Left ventricle myocardium inferior (tissue), 1 donor: Measurements from ENCODE around the gene ANO10. TPM values are rescaled to one million over a fixed set of nuclear protein-coding genes. Genes with fewer than 3 reads are reported as not detected.

ENCODE experiments used
- DNase-seq: peaks from one replicate; pipeline ENCODE4 v3.0.0-alpha.2; 2020
- H3K27ac ChIP-seq: fragments of 200-600 bp; replicated peaks from 2 replicates; pipeline ENCODE4 v1.8.0; 2021
- H3K27me3 ChIP-seq: fragments of 200-600 bp; 2 replicates; pipeline ENCODE4 v1.8.0; 2021; ENCODE audit warnings: low read depth
- H3K36me3 ChIP-seq: fragments of 200-600 bp; 2 replicates; pipeline ENCODE4 v1.8.0; 2021
- H3K4me1 ChIP-seq: fragments of 200-600 bp; 2 replicates; pipeline ENCODE4 v1.8.0; 2021
- H3K4me3 ChIP-seq: fragments of 200-600 bp; 2 replicates; pipeline ENCODE4 v1.8.0; 2021; ENCODE audit warnings: mild to moderate bottlenecking, moderate library complexity
- H3K9me3 ChIP-seq: fragments of 200-600 bp; replicated peaks from 2 replicates; pipeline ENCODE4 v1.8.0; 2021
- intact Hi-C: fragments of 100-400 bp; cut with micrococcal nuclease; formaldehyde crosslinking; loops from one replicate; pipeline ENCODE4 v1.11.0; 2022
- total RNA-seq: library from RNA; stranded (reverse); fragmentation: NEBNext Ultra II Directional; extraction: Animal tissue kit (Norgen Biotek cat#: 25700); gene quantifications from one replicate; pipeline ENCODE4 v1.2.1, GENCODE V29; 2021
- TF ChIP-seq, protein P1 (sequence below): fragments of 200-600 bp; IDR thresholded peaks from 2 replicates; pipeline ENCODE4 v1.8.0; 2021; ENCODE audit warnings: antibody characterized with exemption, mild to moderate bottlenecking, borderline replicate concordance
- donor health status: DM: no; HTN: yes; CAD: no; lungs with severe emphysema.

Gene ANO10
- total RNA-seq, 1 donor from 2014 or later: 12.6 TPM

DNA sequence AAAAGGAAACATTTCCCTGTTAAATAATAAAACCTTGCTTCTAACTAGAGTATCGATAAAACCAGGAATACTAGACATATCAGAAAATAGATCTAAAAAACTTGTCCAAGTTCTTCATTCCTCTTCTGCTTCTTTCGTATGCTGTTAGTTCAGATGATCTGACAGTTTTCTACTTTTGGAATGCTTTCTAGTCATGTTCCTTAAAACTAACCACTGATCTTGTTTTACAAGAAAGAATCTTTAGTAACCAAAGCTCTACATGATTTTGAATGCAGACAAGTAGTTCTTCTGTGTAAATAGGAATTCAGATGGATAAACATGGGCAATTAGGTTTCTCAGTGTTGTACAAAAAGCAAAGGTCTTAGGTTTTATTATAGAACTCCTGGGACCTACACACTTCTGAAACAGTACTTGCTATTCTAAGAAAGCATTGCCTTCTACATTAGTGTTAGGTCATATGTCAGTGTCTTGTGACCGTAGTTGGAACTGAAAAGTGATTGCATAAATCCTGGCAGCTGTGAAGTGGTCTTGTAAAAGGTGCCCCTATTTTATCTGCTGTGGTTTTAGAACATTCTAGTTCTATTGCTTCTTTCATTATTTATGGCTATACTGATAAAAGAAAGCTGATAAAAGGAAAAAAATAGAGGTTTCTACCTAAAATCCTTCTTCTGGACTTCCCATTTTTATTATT lies 294.8 kb downstream of the ANO10 start:
- Histone ChIP-seq H3K36me3 (peaks cover 1% of the 10 kb centered on the region), H3K4me1 (peaks cover 82% of the 10 kb centered on the region), H3K27me3 (no peaks in the 10 kb centered on the region), H3K4me3 (peak overlapping the region; percentile 0), H3K9me3 (peaks cover 5% of the 10 kb centered on the region), H3K27ac (peak overlapping the region; percentile 82)
- intact Hi-C loops: no loop called here
- no peak for DNase-seq
- TF ChIP-seq, protein P1, sequence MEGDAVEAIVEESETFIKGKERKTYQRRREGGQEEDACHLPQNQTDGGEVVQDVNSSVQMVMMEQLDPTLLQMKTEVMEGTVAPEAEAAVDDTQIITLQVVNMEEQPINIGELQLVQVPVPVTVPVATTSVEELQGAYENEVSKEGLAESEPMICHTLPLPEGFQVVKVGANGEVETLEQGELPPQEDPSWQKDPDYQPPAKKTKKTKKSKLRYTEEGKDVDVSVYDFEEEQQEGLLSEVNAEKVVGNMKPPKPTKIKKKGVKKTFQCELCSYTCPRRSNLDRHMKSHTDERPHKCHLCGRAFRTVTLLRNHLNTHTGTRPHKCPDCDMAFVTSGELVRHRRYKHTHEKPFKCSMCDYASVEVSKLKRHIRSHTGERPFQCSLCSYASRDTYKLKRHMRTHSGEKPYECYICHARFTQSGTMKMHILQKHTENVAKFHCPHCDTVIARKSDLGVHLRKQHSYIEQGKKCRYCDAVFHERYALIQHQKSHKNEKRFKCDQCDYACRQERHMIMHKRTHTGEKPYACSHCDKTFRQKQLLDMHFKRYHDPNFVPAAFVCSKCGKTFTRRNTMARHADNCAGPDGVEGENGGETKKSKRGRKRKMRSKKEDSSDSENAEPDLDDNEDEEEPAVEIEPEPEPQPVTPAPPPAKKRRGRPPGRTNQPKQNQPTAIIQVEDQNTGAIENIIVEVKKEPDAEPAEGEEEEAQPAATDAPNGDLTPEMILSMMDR: no peak

DNA sequence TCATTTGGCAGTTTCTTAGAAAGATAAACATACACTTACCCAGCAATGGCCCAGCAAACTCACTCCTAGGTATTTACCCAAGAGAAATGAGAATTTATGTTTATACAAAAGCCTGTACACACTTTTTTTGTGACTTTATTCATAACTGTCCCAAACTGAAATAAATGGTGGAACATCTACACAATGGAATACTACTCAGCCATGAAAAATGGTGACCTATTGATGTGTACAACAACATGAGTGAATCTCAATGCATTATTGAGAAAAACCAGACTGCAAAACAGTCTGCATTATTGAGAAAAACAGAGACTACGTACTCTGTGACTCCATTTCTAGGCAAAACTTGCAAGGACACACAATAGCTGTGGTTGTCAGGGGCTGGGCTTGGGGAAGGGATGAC lies 298.3 kb downstream of the ANO10 start:
- H3K27me3 ChIP-seq: no peaks in the 10 kb centered on the region
- H3K4me1 ChIP-seq: peaks cover 85% of the 10 kb centered on the region
- peak overlapping the region; percentile 82 for H3K27ac ChIP-seq
- no peak overlapping the region for H3K4me3 ChIP-seq
- no peak for DNase-seq
- H3K36me3 ChIP-seq: no peaks in the 10 kb centered on the region
- TF ChIP-seq, protein P1: no peak
- intact Hi-C loops: no loop called here
- peaks cover 5% of the 10 kb centered on the region for H3K9me3 ChIP-seq

DNA sequence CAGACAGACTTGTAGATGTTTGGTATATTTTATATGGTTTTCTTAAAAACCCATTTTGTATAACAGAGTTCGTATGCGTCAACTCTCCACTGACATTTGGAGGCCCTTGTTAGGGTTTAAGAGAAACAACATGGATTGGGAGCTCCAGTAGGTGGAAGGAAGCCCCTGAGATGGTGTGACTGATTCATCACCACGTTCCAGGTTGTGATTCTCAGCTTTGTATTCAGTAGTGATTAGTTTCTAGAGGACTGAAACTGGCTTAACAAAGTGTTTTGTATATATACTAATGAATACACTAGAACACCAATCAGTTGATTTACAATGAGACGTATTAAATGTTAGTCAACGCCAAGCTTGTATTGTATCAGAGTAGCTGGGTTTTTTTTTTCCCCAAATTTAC lies 301.5 kb downstream of the ANO10 start:
- Histone ChIP-seq H3K4me1 (peaks cover 84% of the 10 kb centered on the region), H3K27ac (peak overlapping the region; percentile 78), H3K36me3 (no peaks in the 10 kb centered on the region), H3K27me3 (no peaks in the 10 kb centered on the region), H3K4me3 (no peak overlapping the region), H3K9me3 (peaks cover 5% of the 10 kb centered on the region)
- TF ChIP-seq, protein P1: no peak
- intact Hi-C loops: no loop called here
- DNase-seq: no peak

DNA sequence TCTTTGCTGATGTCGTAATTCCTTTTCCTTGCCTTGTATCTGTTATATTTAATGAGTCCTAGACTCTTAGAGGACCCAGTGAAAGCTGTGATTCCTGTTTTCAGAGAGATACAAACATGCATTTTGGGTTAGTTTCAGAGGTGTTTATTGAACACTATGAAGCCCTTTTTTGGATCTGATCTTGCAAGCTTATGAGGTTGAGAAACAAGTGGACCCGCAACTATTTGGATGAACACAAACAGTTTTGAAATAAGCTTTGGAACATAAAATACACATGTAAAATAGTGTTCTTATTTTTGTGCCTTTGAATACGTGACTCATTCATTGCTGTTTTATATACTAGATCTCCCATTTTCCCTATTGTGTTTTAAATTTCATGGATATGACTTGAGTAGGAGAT lies 302.0 kb downstream of the ANO10 start:
- Histone ChIP-seq H3K9me3 (peaks cover 5% of the 10 kb centered on the region), H3K4me1 (peaks cover 84% of the 10 kb centered on the region), H3K4me3 (no peak overlapping the region), H3K27ac (peak overlapping the region; percentile 78), H3K27me3 (no peaks in the 10 kb centered on the region), H3K36me3 (no peaks in the 10 kb centered on the region)
- TF ChIP-seq, protein P1: no peak
- no peak for DNase-seq
- intact Hi-C loops: no loop called here

DNA sequence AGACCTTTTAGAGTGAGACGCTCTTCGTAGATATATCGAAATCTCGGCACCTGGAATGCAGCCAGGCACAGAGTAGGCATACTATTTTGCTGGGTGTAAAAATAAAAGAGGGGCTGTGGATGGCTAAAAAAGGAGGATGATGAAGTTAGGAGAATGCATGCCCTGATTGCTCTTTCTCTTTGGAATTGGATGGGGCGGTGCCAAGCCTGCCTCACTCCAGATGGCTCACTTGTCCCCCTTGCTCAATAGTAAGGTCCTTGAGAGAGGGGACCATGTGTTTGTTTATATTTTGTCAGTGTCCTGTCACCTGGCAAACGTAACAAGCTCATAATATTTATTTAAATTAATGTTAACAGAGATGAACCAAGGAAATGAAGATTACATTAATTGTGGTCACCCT lies 302.4 kb downstream of the ANO10 start:
- intact Hi-C loops: no loop called here
- peak overlapping the region; percentile 78 for H3K27ac ChIP-seq
- no peaks in the 10 kb centered on the region for H3K36me3 ChIP-seq
- TF ChIP-seq, protein P1: no peak
- peak; percentile 49 for DNase-seq
- peaks cover 84% of the 10 kb centered on the region for H3K4me1 ChIP-seq
- H3K4me3 ChIP-seq: no peak overlapping the region
- H3K27me3 ChIP-seq: no peaks in the 10 kb centered on the region
- peaks cover 5% of the 10 kb centered on the region for H3K9me3 ChIP-seq
